Dedifferentiated amniotic fluid mesenchymal stem cell (primary cell): ENCODE data around the gene MTG2.
A peak's percentile ranks its signal among the peaks of the same experiment; 100 is the strongest.

ENCODE experiments used
- DNase-seq: peaks from one replicate; pipeline ENCODE4 v3.0.0-alpha.2; 2016; ENCODE audit errors: extremely low spot score

The MTG2 gene, protein sequence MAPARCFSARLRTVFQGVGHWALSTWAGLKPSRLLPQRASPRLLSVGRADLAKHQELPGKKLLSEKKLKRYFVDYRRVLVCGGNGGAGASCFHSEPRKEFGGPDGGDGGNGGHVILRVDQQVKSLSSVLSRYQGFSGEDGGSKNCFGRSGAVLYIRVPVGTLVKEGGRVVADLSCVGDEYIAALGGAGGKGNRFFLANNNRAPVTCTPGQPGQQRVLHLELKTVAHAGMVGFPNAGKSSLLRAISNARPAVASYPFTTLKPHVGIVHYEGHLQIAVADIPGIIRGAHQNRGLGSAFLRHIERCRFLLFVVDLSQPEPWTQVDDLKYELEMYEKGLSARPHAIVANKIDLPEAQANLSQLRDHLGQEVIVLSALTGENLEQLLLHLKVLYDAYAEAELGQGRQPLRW

DNA sequence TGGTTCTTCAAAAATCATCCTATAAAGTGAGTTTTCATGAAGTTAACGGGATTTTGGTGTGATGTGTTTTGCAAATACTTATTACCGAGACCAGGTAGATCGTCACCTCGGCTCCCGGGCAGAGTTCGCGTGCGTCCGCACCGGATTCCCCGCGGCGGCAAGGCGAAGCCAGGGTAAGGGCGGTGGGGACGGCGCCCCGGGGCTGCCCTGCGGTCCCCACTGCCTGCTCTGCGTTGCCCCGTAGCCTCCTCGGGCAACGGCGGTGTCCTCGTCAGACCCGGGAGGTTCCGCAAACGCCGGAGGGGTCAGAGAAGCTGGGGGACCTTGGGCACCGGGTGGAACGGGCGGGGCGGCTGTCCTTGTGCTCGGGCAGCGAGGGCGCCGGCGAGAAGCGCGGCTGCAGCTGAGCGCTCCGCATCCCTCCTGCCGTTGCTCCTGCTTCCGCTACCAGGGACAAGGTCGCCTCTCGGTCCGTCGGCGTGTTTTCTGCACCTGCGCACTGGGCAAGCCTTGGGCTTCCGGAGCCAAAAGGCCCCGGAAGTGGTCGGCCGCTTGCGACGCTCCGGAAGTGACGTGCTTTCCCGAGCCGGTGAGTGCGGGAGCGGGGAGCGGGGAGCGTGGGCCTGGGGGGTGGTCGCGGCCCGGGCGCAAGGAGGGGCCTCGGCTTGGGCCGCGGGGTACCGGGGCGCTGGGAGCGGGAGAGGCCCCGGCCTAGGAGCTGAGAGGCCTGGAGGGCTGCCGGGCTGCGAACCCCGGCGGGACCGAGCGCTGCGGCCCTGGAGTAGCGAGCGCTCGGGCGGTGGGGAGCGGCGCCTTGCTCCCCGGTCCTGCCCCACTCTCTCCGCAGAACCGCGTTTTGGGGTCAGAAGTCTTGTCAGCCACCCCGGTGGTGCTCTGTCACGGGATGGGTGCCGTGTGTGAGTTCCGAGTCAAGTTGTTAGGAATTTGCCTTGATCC is at the start of gene MTG2:
Gene MTG2, plus strand, starts transcription at position 560 of the 957 bp plus-strand sequence. CDS start 10,393 bp downstream, outside the sequence.
- DNase-seq = peak; percentile 95

DNA sequence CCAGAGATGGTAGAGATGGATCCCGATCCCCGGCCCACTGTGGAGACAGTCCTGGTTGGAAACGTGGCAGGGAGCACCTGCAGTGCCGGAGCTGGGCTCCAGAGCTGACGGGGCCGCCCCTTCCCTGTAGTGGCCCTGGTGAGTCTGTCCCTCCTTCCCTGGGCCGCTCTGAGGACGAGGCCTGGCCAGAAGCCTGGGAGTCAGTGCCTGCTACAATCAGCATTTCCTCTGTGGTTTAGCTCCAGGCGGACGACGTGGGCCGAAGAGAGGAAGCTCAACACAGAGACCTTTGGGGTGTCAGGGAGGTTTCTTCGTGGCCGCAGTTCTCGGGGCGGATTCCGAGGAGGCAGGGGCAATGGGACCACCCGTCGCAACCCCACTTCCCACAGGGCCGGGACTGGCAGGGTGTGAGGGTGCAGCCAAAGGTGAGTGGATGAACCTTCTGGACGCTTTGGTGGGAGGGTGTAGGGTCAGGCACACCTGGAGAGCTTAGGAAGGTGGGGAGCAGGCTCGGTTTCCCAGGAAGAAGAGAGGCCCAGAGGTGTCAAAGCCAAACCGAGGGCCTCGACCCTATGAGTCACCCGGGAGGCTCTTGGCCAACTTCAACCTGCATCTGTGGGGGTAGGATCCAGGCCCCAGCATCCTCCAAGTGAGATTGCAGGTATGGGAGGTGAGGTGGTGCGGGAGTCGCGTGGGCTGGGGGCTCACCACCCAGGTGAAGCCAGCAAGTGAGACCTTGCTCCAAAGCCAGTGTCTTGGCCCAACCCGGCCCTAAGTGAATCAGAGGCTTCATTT is 49.6 kb upstream of the MTG2 start:
- DNase-seq = no peak

- no peak for DNase-seq
These were observed 49.0 kb upstream of the MTG2 start for GRCh38 chr20:62133864-62134263.

GRCh38 chr20:62134735-62135231 is 48.0 kb upstream of the MTG2 start:
- DNase-seq = no peak

DNA sequence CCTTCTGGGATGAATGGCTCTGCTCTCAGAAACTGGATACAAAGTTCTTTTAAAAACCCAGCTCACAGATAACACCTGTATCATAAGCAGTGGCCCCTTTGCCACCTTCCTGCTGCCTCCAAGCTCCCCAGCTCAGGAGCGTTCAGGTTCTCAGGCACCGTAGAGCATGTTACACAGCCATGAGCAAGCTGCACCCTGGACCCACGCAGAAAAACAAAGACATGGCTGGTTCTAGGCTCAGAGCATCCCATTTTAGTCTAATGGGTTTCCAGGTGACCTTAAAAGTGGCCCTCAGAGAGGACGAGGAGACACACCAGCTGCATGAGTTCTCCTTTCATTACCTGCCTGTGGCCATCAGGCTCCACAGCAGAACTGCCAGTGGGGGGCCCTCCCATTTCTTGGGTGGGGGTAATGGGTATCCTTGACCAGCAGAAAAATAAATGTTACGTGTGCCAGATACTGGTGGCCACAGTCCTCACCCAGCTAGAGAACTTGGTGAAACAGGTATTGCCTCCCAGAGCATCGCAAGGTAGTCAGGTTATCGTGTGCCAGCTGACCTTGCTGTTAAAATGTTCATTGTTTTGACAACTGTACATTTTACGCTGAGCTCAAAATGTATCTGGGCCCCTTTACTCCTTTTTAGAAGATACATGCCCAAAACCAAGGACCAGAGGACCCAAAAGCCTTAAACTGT is 47.1 kb upstream of the MTG2 start:
- no peak for DNase-seq

- DNase-seq = peak; percentile 45
These were observed 46.3 kb upstream of the MTG2 start for GRCh38 chr20:62136283-62137091.

DNA sequence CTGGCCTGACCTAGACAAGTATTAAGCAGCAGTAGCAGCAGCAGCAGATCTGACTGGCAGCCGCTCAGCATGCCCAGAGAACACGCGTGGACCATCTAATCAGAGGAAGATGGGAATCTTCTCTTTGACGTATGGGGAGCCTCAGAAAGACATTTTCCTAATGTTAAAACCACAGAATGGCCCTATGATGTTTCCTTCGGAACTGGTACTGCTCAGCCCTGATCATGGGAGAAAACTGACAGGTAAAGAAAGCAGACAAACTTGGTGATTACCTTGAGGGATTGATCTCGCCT is 45.8 kb upstream of the MTG2 start:
- no peak for DNase-seq

- DNase-seq = no peak
These were observed 45.2 kb upstream of the MTG2 start for GRCh38 chr20:62137478-62138203.

- no peak for DNase-seq
These were observed 44.7 kb upstream of the MTG2 start for GRCh38 chr20:62138204-62138543.

- no peak for DNase-seq
These were observed 43.9 kb upstream of the MTG2 start for GRCh38 chr20:62138912-62139311.

DNA sequence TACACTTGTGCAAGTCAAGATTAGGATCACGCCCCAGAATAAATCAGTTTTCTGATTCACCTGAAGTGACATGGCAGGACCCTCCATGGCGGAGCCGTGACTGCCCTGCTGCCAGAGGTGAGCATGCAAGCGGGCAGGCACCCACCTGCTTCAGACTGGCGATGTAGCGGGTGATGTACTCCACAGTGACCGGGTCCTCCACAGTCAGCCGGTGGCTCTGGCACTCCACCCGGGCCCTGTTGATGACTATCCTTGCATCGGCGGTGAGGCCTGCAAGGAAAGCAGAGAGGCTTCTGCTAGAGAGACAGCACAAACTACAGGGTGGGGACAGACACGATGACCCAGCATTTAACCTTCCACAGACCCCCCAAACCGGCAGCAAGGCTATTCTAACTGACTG is 43.2 kb upstream of the MTG2 start:
- DNase-seq = no peak

GRCh38 chr20:62141043-62141396 is 41.8 kb upstream of the MTG2 start:
- DNase-seq = no peak

DNA sequence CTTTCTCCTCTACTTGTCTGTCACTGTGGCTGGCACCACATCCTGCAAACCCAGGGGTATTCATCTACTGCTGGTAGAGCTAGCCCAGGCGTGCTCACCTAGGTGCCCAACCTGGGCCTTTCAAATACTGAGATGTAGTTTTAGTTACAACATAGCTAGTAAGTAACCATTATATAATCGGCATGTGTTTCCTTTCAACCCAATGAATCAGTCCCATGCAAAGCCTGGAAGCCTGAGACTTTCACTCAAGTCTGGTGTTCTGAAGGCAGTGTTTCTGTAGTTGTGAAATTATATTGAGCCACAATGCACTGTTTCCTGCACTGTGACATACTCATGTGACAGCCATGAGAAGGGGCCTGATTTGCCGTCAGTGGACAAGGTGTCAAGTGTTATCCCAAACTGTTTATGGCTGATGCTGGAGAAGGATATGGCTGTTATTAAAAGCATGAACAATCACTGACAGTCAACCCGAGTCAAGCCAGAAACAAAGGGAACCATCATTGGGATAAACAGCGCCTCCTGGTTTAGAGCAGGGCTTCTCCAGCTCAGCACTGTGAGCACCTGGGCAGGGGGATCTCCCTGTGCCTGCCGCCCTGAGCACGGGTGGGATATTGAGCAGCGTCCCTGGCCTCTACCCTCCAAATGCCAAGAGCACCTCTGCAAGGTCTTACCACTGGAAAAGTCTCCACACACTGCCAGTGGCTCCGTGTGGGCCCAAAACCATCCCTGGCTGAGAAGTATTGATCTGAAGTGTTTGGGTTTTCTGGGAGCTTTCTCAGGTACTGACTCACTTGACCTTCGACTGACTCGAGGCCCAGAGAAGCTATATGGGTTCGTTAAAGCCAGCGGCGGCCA is 41.2 kb upstream of the MTG2 start:
- DNase-seq = no peak

- no peak for DNase-seq
These were observed 40.4 kb upstream of the MTG2 start for GRCh38 chr20:62142252-62143080.

- DNase-seq = peak; percentile 67
These were observed 39.5 kb upstream of the MTG2 start, which contains the start of the genes PSMA7 and SS18L1 for GRCh38 chr20:62143081-62143956. Gene PSMA7 (minus strand): TSS chr20:62143394. CDS start chr20:62143303, 91 bp downstream. Gene SS18L1 (plus strand): TSS chr20:62143769. CDS start chr20:62143821, 52 bp downstream.

DNA sequence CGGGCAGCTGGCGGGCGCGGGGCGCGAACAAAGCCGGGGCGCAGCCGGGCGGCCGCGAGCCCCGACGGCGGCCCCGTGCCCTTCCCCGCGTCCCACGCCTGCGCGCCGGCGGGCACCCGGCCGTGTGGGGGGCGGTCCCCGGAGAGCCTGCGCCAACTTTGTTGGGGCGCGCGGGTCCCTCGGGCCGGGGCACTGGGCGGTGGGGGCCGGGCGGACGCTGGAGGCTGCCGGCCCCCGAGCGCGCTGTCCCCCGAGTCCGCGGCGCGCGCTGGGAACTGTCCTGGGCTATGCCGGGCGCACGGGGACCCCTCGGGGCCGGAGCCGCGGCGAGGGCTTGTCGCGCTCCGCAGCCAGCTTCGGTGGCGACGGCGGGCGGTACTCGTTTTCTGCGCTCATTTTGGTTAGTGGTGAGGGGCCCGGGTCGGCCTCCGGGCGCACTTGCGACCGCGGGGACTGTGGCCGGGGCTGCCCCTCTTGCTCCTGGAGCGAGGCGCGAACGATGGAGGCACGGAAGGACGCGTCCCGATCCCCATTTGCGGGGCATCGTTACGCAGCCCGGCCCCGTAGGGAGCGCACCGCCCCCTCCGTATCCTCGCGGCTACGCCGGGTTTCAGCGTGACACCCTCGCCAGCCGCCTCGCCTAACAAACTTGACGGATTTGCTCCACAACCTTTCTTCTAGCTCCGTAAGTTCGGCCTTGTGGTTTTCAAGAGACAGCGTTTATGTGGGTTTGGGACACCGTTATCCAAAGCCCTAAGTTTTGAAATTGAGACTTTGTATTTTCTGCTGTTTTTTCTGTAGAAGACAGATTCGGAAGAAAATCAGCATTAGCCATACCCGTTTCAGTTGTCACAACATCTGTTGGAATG is 38.6 kb upstream of the MTG2 start:
- DNase-seq = peak; percentile 38
